SH-SY5Y (cell line): ENCODE results near the gene TCF23.

ENCODE experiments used
- GATA2 ChIP-seq: IDR thresholded peaks from 2 replicates; pipeline ENCODE4 v1.6.1; 2011; ENCODE audit warnings: mild to moderate bottlenecking, low read depth, low read length
- GATA3 ChIP-seq: IDR thresholded peaks from 2 replicates; pipeline ENCODE4 v1.6.1; 2011; ENCODE audit warnings: low read depth, mild to moderate bottlenecking, low read length, moderate library complexity

GRCh38 chr2:27189989-27190388, 41.2 kb downstream of the TCF23 start:
- TF ChIP-seq GATA3 = no peak
- no peak for TF ChIP-seq GATA2
